GM21515 (cell line): ENCODE results near the gene TBK1.
"Not testable (repeated sequence)": the region's sequence is repeated elsewhere in the genome, so short reads cannot be mapped to it uniquely, and the experiment has no call there.

ENCODE experiments used
- ATAC-seq: cut with Tn5 transposase; IDR thresholded peaks from one replicate; pipeline ENCODE4 v1.9.1; 2021; ENCODE audit not compliant: unreplicated experiment

TBK1 gene

GRCh38 chr12:64538121-64538520 is 86.2 kb downstream of the TBK1 start:
- no peak for ATAC-seq

- not testable (repeated sequence) for ATAC-seq
Measured at GRCh38 chr12:64542409-64543047, 90.6 kb downstream of the TBK1 start.

GRCh38 chr12:64544371-64545080 is 92.6 kb downstream of the TBK1 start:
- no peak for ATAC-seq

GRCh38 chr12:64545081-64545382 is 93.1 kb downstream of the TBK1 start:
- ATAC-seq, result no peak

- no peak for ATAC-seq
Measured at GRCh38 chr12:64549108-64549507, 97.2 kb downstream of the TBK1 start.

- no peak for ATAC-seq
Measured at GRCh38 chr12:64550755-64551154, 98.8 kb downstream of the TBK1 start.

- ATAC-seq, result no peak
Measured at GRCh38 chr12:64551676-64552075, 99.8 kb downstream of the TBK1 start.
